Subcutaneous adipose tissue (tissue), 4 donors: ENCODE measurements around the gene PLEKHM3. TPM values are rescaled to one million over a fixed set of nuclear protein-coding genes. Genes with fewer than 3 reads are reported as not detected.

ENCODE experiments used
- CTCF ChIP-seq: fragments of 450-650 bp; IDR thresholded peaks from one replicate; pipeline ENCODE4 v1.5.1; 2016; ENCODE audit warnings: low read depth, mild to moderate bottlenecking, control low read depth, antibody characterized with exemption, moderate library complexity
- total RNA-seq, 4 donors: library from RNA; depleted of rRNA; stranded (reverse); fragments of >200 nt; gene quantifications; one replicate each; pipeline ENCODE4 v1.1.0, GENCODE V29; 2016

The PLEKHM3 gene
- total RNA-seq, 4 donors from 2014 or later: 24.6 to 36.0 (median 26.2) TPM

GRCh38 chr2:207860685-207861084, 164.6 kb downstream of the PLEKHM3 start:
- no peak for TF ChIP-seq CTCF

- no peak for TF ChIP-seq CTCF
These were observed 169.7 kb downstream of the PLEKHM3 start for GRCh38 chr2:207855591-207855990.

- no peak for TF ChIP-seq CTCF
These were observed 170.6 kb downstream of the PLEKHM3 start for GRCh38 chr2:207854484-207855440.

- no peak for TF ChIP-seq CTCF
These were observed 172.5 kb downstream of the PLEKHM3 start for GRCh38 chr2:207852791-207853190.

GRCh38 chr2:207849443-207849842, 175.9 kb downstream of the PLEKHM3 start:
- TF ChIP-seq CTCF: no peak

- no peak for TF ChIP-seq CTCF
These were observed 176.8 kb downstream of the PLEKHM3 start for GRCh38 chr2:207848545-207848928.

GRCh38 chr2:207847807-207848544, 177.4 kb downstream of the PLEKHM3 start:
- TF ChIP-seq CTCF: no peak
